Esophagus squamous epithelium (tissue), 4 donors: Measurements from ENCODE around the gene MBOAT7.

Experiments used
- CTCF ChIP-seq, 6 experiments: fragments of 450-650 bp in 4 of 6; fragments of 200-600 bp in 2 of 6; sonication (generic) in 2 of 6; IDR thresholded peaks; one replicate each; pipeline ENCODE4 v1.5.1; 2016 to 2019; ENCODE audit warnings: antibody characterized with exemption in 6 of 6, mild to moderate bottlenecking in 4 of 6, moderate library complexity in 4 of 6
- POLR2A ChIP-seq, 4 donors: fragments of 450-650 bp; IDR thresholded peaks; one replicate each; pipeline ENCODE4 v1.6.1; 2017; ENCODE audit warnings: antibody characterized with exemption in 4 of 4, mild to moderate bottlenecking in 4 of 4, moderate library complexity in 3 of 4

GRCh38 chr19:54188215-54188871 is 1.0 kb downstream of the MBOAT7 start:
- no peak for TF ChIP-seq CTCF (IDR thresholded peaks at IDR 0.05)
- TF ChIP-seq POLR2A (IDR thresholded peaks at IDR 0.05) = no peak
